ENCODE data around the gene LRMDA. TPM values are rescaled to one million over a fixed set of nuclear protein-coding genes. Genes with fewer than 3 reads are reported as not detected.

LRMDA gene
- total and polyA plus RNA-seq, 2 of the 13 experiments (the other 11 are each of a cell fraction or from before 2014, with no cell fraction given): 13.4 to 22.0 TPM

GRCh38 chr10:75606203-75606779 is 174.9 kb downstream of the LRMDA start (continued):
- TF ChIP-seq PAXIP1 (CRISPR knock-in tag; conservative IDR thresholded peaks at IDR 0.05) (peak; percentile 42), SOX6 (IDR thresholded peaks at IDR 0.05) (no peak), SOX6 (CRISPR knock-in tag; IDR thresholded peaks at IDR 0.05) (peak; percentile 34; the same call in 1 of the 2 replicates), MEF2D (CRISPR knock-in tag; IDR thresholded peaks at IDR 0.05) (peak; percentile 97), GATAD2A (CRISPR knock-in tag; IDR thresholded peaks at IDR 0.05) (peak; percentile 71; the same call in 1 of the 2 replicates), FOXA3 (CRISPR knock-in tag; IDR thresholded peaks at IDR 0.05) (peak; percentile 77), JUND (CRISPR knock-in tag; IDR thresholded peaks at IDR 0.05) (0 out of 2 replicates have a peak, but pooled peaks have one; percentile 14), FOSL1 (CRISPR knock-in tag; IDR thresholded peaks at IDR 0.05; ENCODE audit: borderline replicate concordance) (peak; percentile 26; the same call in 1 of the 2 replicates), ZNF777 (CRISPR knock-in tag; IDR thresholded peaks at IDR 0.05) (no peak), TEAD3 (CRISPR knock-in tag; optimal IDR thresholded peaks at IDR 0.05; ENCODE audit: borderline replicate concordance) (peak; percentile 55), ASH2L (IDR thresholded peaks at IDR 0.05; ENCODE audit: insufficient read length, low read depth, low read length) (peak; percentile 39), ATF3 (CRISPR knock-in tag; IDR thresholded peaks at IDR 0.05) (peak; percentile 61; the same call in 1 of the 2 replicates), ZNF335 (CRISPR knock-in tag; IDR thresholded peaks at IDR 0.05) (peak; percentile 92), ZNF644 (CRISPR knock-in tag; IDR thresholded peaks at IDR 0.05; ENCODE audit: low read depth) (0 out of 2 replicates have a peak, but pooled peaks have one; percentile 12), ZNF225 (CRISPR knock-in tag; IDR thresholded peaks at IDR 0.05) (no peak), AHDC1 (CRISPR knock-in tag; IDR thresholded peaks at IDR 0.05; ENCODE audit: borderline replicate concordance) (peak; percentile 74; the same call in 1 of the 2 replicates), NCOA2 (CRISPR knock-in tag; IDR thresholded peaks at IDR 0.05) (0 out of 2 replicates have a peak, but pooled peaks have one; percentile 26), ZNF550 (CRISPR knock-in tag; IDR thresholded peaks at IDR 0.05; ENCODE audit: borderline replicate concordance) (no peak), PCBP2 (optimal IDR thresholded peaks at IDR 0.05; ENCODE audit: low read depth, low read length, poor library complexity, severe bottlenecking) (no peak), ZSCAN22 (CRISPR knock-in tag; IDR thresholded peaks at IDR 0.05) (no peak)

Measured in HepG2 (cell line).